Measurements from ENCODE around the gene GFRA1.

The GFRA1 gene

GRCh38 chr10:116240157-116240950, 32.7 kb downstream of the GFRA1 start:
- no peak for DNase-seq

- no peak for DNase-seq
Measured at GRCh38 chr10:116239229-116239628, 33.8 kb downstream of the GFRA1 start.

DNA sequence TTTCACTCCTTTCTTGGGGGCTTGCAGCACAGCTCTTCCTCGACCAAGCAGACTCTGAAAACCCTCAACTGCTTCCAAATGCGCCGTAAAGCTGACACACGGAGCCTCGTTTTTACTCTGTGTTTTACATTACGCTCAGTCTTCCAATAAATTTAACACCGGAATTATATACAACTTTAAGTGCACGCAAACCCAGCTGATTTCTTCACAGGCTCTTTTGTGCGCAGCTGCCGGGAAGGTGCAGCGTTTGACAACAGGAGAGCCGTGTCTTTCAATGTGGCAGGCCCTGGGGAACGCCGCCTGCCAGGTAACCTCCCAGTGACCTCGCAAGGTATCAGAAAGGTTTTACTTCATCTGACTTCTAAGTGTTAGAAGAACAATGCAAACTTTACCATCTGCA, 35.0 kb downstream of the GFRA1 start:
- no peak for DNase-seq

DNA sequence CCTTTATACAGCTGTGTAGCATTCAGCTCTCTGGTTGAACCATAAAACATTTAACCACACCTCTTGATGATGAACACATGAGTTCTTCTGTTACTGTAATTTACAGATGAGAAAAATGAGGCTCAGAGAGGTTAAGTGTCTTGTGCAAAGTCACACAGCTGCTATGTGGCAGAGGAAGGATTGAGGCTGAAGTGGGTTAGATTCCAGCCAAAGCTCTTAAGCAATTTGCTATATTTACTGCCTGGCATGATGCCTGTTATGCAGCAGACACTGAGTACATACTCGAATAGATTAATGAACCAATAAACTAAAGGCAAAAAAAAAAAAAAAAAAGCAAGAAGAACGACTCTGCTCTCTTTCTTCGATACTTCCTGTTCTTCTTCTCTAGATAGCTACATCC, 35.7 kb downstream of the GFRA1 start:
- no peak for DNase-seq

- DNase-seq = no peak
Measured at GRCh38 chr10:116233230-116233629, 39.8 kb downstream of the GFRA1 start.

GRCh38 chr10:116232613-116233012, 40.4 kb downstream of the GFRA1 start:
- no peak for DNase-seq

- DNase-seq = no peak
Measured at GRCh38 chr10:116226766-116227165, 46.2 kb downstream of the GFRA1 start.

DNA sequence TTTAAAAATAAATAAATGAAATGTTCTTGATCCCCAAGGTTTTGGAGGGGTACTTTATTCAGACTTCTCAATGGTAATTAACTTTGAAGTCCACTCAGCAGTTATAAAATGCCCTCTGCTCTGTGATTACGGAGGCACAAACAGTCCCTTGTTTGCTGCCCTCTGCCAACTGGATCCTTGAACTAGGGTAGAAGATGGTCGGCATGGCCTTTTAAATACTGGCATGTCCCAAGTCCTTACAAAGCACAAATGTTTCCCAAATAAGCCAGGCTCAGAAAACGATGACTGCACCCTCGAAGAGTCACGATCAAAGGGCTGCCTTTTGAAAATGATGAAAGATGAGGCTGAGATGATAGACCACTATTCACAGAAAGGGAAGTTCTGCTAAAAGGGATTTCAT, 47.0 kb downstream of the GFRA1 start:
- no peak for DNase-seq

DNA sequence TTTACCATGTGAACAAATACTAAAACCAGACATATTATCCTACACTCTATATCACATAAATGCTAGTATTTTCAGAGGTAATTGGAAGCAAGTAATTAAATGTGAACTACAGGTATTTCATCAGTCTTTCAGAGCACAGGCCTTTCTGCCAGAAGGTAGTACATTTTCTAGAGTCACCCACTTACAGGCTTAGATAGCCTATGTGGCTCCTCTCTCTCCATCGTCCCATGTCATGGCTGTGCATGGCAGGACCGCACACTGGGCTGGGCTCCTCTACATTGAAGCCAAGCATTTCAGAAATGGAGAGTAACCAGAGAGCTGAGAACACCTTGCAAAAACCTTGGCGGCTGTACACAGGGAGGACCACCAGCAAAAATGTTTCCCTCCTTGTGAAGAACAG, 49.7 kb downstream of the GFRA1 start:
- DNase-seq = no peak

DNA sequence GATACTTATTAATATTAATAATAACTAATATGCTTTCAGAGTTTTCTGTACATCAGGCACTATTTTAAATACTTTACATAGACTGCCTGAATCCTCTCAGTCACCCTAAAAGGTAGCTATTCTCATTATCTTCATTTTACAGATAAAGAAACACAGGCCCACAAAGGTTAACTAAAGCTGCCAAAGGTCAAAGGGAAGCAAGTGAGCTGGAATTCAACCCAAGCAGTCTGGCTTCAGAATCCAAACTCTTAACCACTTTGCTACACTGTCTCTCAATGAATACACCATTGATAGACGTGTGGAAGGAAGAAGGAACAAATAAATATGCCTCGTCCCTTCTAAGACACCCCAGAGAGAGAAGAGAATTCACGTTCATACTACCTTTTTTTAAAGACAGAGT, 52.0 kb downstream of the GFRA1 start:
- no peak for DNase-seq

GRCh38 chr10:116216676-116217075, 56.3 kb downstream of the GFRA1 start:
- DNase-seq = no peak

DNA sequence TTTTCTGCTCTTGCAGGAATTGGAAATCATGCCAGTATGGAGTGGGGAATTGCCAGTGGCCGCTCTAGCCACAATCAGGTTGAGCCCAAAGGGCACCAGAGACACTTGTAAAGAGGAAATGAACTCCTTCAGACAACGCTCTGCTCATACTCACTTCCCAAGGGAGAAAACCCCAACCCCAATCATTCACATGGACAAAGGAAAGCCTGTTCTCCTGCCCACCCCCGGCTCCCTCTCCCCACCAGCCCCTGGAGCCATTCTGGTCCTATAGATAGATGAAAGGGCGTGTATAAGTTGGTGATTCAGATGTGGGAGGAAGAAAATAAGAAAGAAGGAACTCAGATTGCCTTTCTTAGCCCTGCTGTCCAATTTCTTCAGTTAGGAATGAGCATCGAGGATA, 57.4 kb downstream of the GFRA1 start:
- DNase-seq = no peak

DNA sequence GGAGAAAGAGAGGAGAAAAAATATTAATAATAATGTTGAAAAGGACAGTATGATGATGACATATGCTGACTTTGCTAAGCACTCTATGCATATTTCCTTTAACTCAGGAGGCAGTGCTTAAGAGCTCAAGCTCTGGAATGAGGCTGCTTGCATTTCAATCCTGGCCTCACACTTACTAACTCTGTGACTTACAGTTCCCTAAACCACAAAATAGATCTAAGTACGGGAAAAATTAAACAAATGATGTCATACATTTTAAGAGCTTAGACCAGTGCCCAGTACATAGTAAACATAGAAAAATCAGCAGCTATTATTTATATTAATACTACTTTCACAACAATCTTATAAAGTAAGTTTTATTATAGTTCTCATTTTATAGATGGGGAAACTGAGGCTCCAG, 61.3 kb downstream of the GFRA1 start:
- DNase-seq = no peak

GRCh38 chr10:116210588-116211346, 62.2 kb downstream of the GFRA1 start:
- DNase-seq = no peak

DNA sequence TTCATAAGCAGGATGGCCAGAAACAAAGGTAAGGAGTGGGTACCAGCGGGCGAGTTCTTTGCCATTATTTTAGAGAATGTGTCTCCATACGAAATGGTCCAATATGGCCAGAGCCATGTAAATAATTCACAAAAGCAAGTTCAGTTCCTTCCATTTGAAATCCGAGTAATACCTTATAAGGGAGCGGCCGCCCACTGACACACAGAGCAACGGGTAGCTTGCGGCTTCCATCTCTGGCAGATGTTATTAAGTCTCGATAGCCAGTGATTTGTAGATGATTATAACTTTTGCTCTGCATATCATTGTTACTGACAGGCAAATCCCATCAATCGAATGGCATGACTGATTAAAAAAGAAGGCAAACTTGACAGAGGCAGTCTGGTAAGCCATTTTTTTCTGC, 63.2 kb downstream of the GFRA1 start:
- DNase-seq = no peak

DNA sequence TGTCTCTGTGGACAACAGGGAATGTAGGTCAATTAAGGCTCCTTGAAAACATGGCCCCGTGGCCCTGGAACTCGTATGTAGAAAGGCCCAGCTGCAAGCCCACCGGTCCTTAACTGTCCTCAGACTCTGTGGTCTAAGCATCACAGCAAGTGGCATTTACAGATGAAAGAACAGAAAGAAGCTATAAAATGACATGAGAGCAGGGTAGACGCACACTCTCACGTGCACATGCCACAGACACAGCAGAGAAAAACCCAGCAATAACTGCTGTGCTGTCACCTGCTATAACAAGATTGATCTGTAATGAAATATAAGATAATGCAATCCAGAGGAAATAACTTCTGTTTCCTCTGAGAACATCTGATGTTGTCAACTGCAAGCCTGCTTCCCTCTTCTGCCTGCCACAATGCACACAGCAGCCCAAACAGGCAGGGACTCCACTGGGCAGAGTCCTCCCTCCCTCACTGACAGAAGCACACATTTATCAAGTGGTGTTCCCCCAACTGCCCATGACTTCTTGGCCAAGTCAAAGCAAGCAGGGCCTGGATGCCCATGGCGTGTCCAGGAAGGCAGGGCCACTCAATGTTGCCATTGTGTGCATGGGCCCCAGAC, 63.9 kb downstream of the GFRA1 start:
- no peak for DNase-seq

DNA sequence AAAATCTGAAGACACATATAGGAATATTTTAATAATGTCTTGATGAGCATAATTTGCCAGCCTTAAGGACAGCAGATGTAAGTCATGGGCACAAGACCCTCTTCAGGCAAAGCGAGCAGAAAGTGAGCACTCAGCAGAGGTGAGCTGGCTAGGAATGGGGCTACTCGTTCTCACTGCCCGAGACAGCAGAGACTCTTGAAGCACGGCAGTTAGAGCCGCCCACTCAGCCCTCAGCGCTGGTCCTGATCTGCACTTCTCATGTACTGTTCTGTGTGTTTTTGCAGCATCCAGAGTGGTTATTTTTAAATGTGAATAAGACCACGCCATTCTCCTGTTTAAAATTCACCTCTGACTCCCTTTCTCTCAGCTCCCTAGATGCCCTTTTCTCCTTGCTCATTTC, 65.3 kb downstream of the GFRA1 start:
- no peak for DNase-seq

DNA sequence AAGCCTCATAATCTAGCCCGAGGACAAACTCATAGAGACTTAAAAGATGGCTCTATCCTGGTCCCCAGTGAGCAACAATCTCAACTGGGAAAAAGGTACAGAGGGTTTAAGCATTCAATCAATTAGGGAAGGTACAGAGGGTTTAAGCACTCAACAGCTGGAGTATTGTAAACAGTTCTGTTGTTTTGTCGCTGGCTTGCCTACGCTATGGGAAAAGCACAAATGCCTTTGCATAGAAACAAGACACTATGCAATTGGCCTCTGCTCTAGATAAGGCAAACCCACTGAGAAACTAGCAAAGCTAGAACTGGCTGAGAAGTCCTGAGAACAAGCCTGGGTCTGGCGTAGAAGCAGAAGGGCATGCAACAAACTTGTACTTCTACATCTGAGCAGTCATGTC, 69.3 kb downstream of the GFRA1 start:
- no peak for DNase-seq

GRCh38 chr10:116201670-116202430, 71.2 kb downstream of the GFRA1 start:
- DNase-seq = no peak

DNA sequence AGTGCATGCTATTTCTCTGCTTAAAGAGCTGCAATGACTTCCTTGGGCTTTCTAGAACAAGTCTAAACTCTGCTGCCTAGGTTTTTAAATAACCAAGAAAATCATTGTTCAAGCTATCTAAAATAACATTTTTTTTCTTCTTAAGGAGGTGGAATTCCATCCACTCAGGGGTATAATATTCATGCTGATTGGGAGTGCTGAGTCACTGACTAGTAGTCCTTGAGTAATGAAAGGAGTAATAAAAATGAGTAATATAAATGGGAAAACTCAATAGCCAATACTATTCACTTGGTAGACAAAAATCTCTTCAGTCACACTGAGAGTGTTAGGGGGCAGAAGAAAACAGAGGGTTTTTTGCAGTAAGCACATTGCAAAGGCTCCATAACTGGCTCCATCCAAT, 72.0 kb downstream of the GFRA1 start:
- no peak for DNase-seq

DNA sequence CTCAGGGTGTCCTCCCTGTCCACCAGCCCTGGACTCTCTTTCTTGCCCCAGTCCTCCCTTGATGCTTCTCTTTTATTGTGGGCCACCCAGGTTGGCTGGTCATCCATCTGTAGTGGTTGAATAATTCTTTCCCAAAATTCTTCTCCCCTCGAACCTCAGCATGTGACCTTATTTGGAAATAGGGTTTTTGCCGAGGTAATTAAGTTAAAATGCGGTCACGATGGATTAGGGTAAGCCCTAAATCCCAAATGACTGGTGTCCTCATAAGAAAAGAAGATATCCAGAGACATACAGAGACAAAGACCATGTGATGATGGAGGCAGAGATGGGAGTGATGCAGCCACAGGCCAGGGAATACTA, 74.3 kb downstream of the GFRA1 start:
- no peak for DNase-seq

- no peak for DNase-seq
Measured at GRCh38 chr10:116197946-116198675, 74.9 kb downstream of the GFRA1 start.

- no peak for DNase-seq
Measured at GRCh38 chr10:116195583-116195982, 77.4 kb downstream of the GFRA1 start.
